ENCODE measurements around the gene CREB3L2. TPM values are rescaled to one million over a fixed set of nuclear protein-coding genes. Genes with fewer than 3 reads are reported as not detected.

The CREB3L2 gene
- polyA plus RNA-seq, 1 of the 3 experiments (the other 2 are of a cell fraction) = 22.9 TPM

DNA sequence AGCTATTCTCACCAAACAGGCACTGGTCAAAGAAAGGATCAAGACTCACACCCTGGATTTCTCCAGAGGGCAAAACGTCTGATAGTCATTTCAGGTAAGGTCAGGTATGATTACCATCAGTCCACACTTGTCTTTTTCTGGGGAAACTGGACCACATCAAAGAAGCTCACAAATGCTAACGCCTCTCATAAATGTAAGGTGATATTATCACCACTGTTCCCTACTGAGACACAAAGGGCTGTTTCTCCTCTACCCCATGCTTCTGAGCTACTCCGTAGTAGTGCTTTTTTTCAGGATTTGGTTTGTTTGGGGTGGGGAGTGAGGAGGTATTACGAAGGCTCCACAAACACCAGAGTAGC, 51.6 kb downstream of the CREB3L2 start:
- no peak overlapping the region for H3K27ac ChIP-seq (ENCODE audit: low read depth in 2 of 2, low read length in 1 of 2)
- 98% methylated on average over 4 of the region's 4 CpGs for WGBS (ENCODE audit: low lambda C conversion rate)
- no peak overlapping the region for H3K9ac ChIP-seq
- peaks cover 96% of the 10 kb centered on the region for H3K79me2 ChIP-seq (ENCODE audit: insufficient read depth)
- H3F3A ChIP-seq (replicated peaks; ENCODE audit: insufficient read depth) = peaks cover 11% of the 10 kb centered on the region
- no peak for TF ChIP-seq NRF1 (IDR thresholded peaks at IDR 0.05; ENCODE audit: low read depth, low read length)
- no peak for TF ChIP-seq TCF12 (IDR thresholded peaks at IDR 0.05)
- TF ChIP-seq, protein P1, sequence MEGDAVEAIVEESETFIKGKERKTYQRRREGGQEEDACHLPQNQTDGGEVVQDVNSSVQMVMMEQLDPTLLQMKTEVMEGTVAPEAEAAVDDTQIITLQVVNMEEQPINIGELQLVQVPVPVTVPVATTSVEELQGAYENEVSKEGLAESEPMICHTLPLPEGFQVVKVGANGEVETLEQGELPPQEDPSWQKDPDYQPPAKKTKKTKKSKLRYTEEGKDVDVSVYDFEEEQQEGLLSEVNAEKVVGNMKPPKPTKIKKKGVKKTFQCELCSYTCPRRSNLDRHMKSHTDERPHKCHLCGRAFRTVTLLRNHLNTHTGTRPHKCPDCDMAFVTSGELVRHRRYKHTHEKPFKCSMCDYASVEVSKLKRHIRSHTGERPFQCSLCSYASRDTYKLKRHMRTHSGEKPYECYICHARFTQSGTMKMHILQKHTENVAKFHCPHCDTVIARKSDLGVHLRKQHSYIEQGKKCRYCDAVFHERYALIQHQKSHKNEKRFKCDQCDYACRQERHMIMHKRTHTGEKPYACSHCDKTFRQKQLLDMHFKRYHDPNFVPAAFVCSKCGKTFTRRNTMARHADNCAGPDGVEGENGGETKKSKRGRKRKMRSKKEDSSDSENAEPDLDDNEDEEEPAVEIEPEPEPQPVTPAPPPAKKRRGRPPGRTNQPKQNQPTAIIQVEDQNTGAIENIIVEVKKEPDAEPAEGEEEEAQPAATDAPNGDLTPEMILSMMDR (IDR thresholded peaks at IDR 0.05) = no peak
- no peak for TF ChIP-seq EP300 (IDR thresholded peaks at IDR 0.05; ENCODE audit: borderline replicate concordance in 1 of 2, low read depth in 1 of 2, low read length in 1 of 2)
- no peak for TF ChIP-seq JUND (IDR thresholded peaks at IDR 0.05)
- TF ChIP-seq RFX5 (IDR thresholded peaks at IDR 0.05; ENCODE audit: low read length) = no peak
- TF ChIP-seq, protein P2, sequence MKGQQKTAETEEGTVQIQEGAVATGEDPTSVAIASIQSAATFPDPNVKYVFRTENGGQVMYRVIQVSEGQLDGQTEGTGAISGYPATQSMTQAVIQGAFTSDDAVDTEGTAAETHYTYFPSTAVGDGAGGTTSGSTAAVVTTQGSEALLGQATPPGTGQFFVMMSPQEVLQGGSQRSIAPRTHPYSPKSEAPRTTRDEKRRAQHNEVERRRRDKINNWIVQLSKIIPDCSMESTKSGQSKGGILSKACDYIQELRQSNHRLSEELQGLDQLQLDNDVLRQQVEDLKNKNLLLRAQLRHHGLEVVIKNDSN (IDR thresholded peaks at IDR 0.05; ENCODE audit: borderline replicate concordance, low read depth) = no peak
- TF ChIP-seq SMC3 (IDR thresholded peaks at IDR 0.05; ENCODE audit: low read depth, low read length) = no peak
- no peak for TF ChIP-seq TEAD4 (IDR thresholded peaks at IDR 0.05; ENCODE audit: borderline replicate concordance, insufficient read depth)
- TF ChIP-seq MEF2A (IDR thresholded peaks at IDR 0.05; ENCODE audit: borderline replicate concordance, low read depth) = no peak
- TF ChIP-seq, protein P3, sequence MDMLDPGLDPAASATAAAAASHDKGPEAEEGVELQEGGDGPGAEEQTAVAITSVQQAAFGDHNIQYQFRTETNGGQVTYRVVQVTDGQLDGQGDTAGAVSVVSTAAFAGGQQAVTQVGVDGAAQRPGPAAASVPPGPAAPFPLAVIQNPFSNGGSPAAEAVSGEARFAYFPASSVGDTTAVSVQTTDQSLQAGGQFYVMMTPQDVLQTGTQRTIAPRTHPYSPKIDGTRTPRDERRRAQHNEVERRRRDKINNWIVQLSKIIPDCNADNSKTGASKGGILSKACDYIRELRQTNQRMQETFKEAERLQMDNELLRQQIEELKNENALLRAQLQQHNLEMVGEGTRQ (IDR thresholded peaks at IDR 0.05; ENCODE audit: borderline replicate concordance, low read depth, low read length) = no peak
- no peak for TF ChIP-seq ELF1 (IDR thresholded peaks at IDR 0.05)
- TF ChIP-seq, protein P4, sequence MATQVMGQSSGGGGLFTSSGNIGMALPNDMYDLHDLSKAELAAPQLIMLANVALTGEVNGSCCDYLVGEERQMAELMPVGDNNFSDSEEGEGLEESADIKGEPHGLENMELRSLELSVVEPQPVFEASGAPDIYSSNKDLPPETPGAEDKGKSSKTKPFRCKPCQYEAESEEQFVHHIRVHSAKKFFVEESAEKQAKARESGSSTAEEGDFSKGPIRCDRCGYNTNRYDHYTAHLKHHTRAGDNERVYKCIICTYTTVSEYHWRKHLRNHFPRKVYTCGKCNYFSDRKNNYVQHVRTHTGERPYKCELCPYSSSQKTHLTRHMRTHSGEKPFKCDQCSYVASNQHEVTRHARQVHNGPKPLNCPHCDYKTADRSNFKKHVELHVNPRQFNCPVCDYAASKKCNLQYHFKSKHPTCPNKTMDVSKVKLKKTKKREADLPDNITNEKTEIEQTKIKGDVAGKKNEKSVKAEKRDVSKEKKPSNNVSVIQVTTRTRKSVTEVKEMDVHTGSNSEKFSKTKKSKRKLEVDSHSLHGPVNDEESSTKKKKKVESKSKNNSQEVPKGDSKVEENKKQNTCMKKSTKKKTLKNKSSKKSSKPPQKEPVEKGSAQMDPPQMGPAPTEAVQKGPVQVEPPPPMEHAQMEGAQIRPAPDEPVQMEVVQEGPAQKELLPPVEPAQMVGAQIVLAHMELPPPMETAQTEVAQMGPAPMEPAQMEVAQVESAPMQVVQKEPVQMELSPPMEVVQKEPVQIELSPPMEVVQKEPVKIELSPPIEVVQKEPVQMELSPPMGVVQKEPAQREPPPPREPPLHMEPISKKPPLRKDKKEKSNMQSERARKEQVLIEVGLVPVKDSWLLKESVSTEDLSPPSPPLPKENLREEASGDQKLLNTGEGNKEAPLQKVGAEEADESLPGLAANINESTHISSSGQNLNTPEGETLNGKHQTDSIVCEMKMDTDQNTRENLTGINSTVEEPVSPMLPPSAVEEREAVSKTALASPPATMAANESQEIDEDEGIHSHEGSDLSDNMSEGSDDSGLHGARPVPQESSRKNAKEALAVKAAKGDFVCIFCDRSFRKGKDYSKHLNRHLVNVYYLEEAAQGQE (IDR thresholded peaks at IDR 0.05; ENCODE audit: low read depth, low read length) = no peak
- no peak for TF ChIP-seq GABPA (IDR thresholded peaks at IDR 0.05; ENCODE audit: low read depth)
- POLR2A ChIA-PET = no interaction called here
- H3K4me2 ChIP-seq = no peak overlapping the region
- H3K9me3 ChIP-seq = no peaks in the 10 kb centered on the region
- peaks cover 0 to 11% of the 10 kb centered on the region in 2 experiments for H3K36me3 ChIP-seq (replicated peaks in 1 of 2; ENCODE audit: control insufficient read depth in 1 of 2, insufficient read depth in 2 of 2, low read length in 1 of 2)
- no peaks in the 10 kb centered on the region; the same call in 1 of the 2 replicates for H4K20me1 ChIP-seq (ENCODE audit: insufficient read depth)
- peaks cover 12 to 23% of the 10 kb centered on the region in 2 experiments for H3K4me1 ChIP-seq (ENCODE audit: control insufficient read depth in 1 of 2, insufficient read depth in 2 of 2, low read depth in 1 of 2, low read length in 1 of 2)
- H3K27me3 ChIP-seq (ENCODE audit: insufficient read depth) = no peaks in the 10 kb centered on the region
- DNase-seq = no peak
- CTCF ChIA-PET = interaction anchor here (0.8 to 1.2 kb wide), 3 partner anchors 9 to 59 kb away, joined by 3 to 5 read pairs (median 4); no protein-coding TSS in a partner anchor
- no peak overlapping the region for H2AFZ ChIP-seq (ENCODE audit: low read depth)
- no peak overlapping the region for H3K4me3 ChIP-seq (ENCODE audit: low read depth in 2 of 2, low read length in 1 of 2)
- no peaks in the 10 kb centered on the region for H3K9me2 ChIP-seq

Data from SK-N-SH (cell line).